ENCODE data around the gene MAN1C1.

The MAN1C1 gene

DNA sequence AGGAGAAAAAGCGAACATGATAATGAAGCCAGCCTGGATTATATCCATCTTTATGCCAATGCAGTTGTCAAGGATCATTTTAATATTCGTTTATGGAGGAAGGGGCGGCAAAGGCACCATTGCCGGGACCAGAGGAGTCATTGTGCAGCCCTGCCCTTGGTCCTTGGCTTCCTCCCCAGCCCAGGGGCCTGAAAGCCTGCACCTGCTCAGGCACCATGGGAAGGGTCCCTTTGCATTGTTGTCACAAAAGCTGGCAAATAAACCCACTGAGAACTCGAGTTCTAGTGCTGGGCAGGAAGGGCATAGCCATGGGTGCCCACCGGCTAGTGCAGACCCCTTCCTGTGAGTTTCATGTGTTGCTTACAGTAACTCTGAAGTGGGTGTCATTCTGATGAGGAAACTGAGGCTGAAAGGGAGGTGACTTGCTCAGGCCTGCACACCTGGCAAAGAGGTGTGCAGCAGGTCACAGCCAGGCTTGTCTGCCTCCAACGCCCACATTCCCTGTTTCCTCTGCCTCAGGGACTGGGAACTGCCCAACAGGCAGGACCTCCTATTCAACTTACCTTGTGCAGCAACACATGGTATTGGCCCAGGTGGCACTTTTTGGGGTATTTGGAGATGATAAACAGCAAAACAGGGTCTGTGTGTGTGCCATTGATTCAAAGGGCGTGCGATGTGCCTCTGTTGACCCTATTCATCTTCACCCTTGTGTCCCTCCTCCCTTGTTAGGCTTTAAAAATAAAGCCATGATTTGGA, 84.6 kb downstream of the MAN1C1 start:
- no peaks in the 10 kb centered on the region for H3K36me3 ChIP-seq (ENCODE audit: insufficient read depth, low read length)
- H3K27ac ChIP-seq (ENCODE audit: low read depth, low read length): no peak overlapping the region
- H3K4me3 ChIP-seq (ENCODE audit: low read depth, low read length): no peak overlapping the region
- H3K4me1 ChIP-seq (ENCODE audit: control insufficient read depth, insufficient read depth, low read length, unreplicated experiment): peaks cover 21% of the 10 kb centered on the region
- no peaks in the 10 kb centered on the region for H3K27me3 ChIP-seq (ENCODE audit: insufficient read depth, low read length)
- H2AFZ ChIP-seq (ENCODE audit: low read length, unreplicated experiment): no peak overlapping the region
- H3K79me2 ChIP-seq (ENCODE audit: control insufficient read depth, insufficient read depth, low read length, unreplicated experiment): no peaks in the 10 kb centered on the region

DNA sequence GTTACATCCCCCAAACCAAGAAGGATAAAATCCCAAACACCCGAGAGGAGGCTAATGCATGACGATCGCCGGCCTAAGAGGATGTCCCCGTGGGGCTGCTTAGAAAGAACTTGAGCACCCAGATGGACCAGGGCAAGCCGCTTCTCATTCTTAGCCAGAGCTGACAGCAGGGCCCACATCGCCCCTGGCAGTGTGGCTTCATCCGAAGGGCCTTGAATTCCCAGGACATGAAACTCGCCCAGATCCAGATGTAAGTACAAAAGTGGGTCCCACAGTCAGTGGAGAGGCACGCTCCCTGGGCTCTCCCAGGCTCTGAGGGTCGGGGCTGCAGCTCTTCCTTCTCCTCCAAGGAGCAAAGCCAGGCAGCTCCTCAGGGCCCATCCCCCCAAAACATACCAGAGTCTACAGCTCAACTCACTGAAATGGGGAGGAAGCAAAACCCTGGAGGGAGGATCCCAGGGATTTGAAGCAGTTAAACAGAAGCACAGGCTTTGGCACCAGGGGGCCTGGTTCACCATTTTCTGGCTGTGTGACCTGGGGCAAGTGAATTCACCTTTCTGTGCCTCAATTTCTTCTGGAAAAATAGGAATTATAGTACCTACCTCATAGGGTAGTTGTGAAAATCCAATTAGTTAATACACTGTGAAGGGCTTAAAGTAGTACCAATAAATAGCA, 85.6 kb downstream of the MAN1C1 start:
- Histone ChIP-seq H3K4me1 (ENCODE audit: control insufficient read depth, insufficient read depth, low read length, unreplicated experiment) (peaks cover 26% of the 10 kb centered on the region), H3K79me2 (ENCODE audit: control insufficient read depth, insufficient read depth, low read length, unreplicated experiment) (no peaks in the 10 kb centered on the region), H3K27ac (ENCODE audit: low read depth, low read length) (no peak overlapping the region), H3K36me3 (ENCODE audit: insufficient read depth, low read length) (no peaks in the 10 kb centered on the region), H2AFZ (ENCODE audit: low read length, unreplicated experiment) (no peak overlapping the region), H3K27me3 (ENCODE audit: insufficient read depth, low read length) (no peaks in the 10 kb centered on the region), H3K4me3 (ENCODE audit: low read depth, low read length) (no peak overlapping the region)

DNA sequence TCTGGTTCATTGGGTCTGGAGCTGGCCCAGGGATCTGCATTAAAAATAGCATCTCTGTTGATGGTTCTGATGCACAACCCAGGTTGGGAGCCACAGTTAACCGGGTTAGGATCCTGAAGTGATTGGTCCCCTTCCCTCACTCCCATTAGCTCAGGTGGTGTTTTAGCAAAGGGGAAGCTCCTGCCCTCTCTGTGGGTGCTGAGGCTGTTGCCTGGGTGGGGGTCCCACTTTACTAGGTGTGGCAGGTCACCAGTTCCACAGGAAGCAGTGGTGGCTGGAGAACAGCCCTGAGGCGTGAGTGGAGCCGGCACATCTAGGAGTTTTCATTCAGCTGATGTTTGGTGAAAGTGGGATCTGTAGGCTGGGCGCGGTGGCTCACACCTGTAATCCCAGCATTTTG, 86.5 kb downstream of the MAN1C1 start:
- peaks cover 34% of the 10 kb centered on the region for H3K4me1 ChIP-seq (ENCODE audit: control insufficient read depth, insufficient read depth, low read length, unreplicated experiment)
- no peaks in the 10 kb centered on the region for H3K79me2 ChIP-seq (ENCODE audit: control insufficient read depth, insufficient read depth, low read length, unreplicated experiment)
- no peaks in the 10 kb centered on the region for H3K27me3 ChIP-seq (ENCODE audit: insufficient read depth, low read length)

DNA sequence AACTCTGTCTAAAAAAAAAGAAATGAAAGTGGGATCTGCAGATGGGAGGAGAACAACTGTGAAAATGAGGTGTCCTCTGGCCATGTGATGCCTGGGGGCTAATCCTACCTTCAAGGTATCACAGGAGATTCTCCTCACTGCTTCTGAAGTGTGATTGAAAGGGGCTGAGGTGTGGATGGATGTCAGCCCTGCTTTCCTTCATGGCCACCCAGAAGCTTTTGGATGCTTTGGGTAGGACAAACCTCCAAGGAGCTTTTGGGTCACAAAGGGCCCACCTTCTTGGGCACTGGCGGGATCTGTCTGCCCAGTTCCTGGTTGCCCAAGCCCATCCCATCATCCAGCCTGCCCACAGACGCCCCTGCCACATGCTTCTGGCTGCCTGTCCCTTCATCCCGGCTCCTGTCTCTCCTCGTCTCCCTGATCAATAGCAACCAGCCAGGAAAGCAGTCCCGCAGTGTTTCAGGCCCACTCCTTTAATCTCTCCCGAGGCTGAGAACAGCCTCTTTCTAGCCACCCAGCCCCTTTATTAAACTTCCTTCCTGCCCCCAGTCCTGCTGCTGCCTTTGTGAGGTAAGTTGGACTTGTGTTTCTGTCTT, 87.2 kb downstream of the MAN1C1 start:
- no peak overlapping the region for H3K27ac ChIP-seq (ENCODE audit: low read depth, low read length)
- peaks cover 42% of the 10 kb centered on the region for H3K4me1 ChIP-seq (ENCODE audit: control insufficient read depth, insufficient read depth, low read length, unreplicated experiment)
- H3K36me3 ChIP-seq (ENCODE audit: insufficient read depth, low read length): no peaks in the 10 kb centered on the region
- no peak overlapping the region for H2AFZ ChIP-seq (ENCODE audit: low read length, unreplicated experiment)
- no peaks in the 10 kb centered on the region for H3K27me3 ChIP-seq (ENCODE audit: insufficient read depth, low read length)
- no peaks in the 10 kb centered on the region for H3K79me2 ChIP-seq (ENCODE audit: control insufficient read depth, insufficient read depth, low read length, unreplicated experiment)
- H3K4me3 ChIP-seq (ENCODE audit: low read depth, low read length): no peak overlapping the region

More for the DNA sequence above, 86.5 kb downstream of the MAN1C1 start:
- no peak overlapping the region for H3K4me3 ChIP-seq (ENCODE audit: low read depth, low read length)
- no peaks in the 10 kb centered on the region for H3K36me3 ChIP-seq (ENCODE audit: insufficient read depth, low read length)
- no peak overlapping the region for H3K27ac ChIP-seq (ENCODE audit: low read depth, low read length)
- H2AFZ ChIP-seq (ENCODE audit: low read length, unreplicated experiment): no peak overlapping the region

DNA sequence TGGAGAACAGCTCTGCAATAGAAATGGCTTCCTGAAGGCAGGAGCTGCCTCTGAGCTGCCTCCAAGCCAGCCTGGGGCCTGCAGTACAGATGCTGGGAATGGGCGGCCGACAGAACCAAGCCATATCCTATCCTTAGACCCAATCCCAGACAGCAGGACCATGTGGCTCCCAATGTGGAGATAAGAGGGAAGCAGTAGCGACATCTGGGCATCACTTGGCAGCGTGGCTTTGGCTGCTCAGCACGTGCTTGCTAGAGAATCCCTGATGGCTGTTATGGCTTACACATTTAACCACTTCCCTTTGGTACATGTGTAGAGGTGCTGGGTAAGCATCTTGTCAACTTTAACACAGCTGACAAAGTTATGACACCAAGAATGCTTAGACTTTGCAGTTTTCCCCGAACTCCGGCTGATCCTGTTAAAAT, 87.7 kb downstream of the MAN1C1 start:
- Histone ChIP-seq H3K27me3 (ENCODE audit: insufficient read depth, low read length) (no peaks in the 10 kb centered on the region), H2AFZ (ENCODE audit: low read length, unreplicated experiment) (no peak overlapping the region), H3K36me3 (ENCODE audit: insufficient read depth, low read length) (no peaks in the 10 kb centered on the region), H3K27ac (ENCODE audit: low read depth, low read length) (no peak overlapping the region), H3K4me3 (ENCODE audit: low read depth, low read length) (no peak overlapping the region), H3K79me2 (ENCODE audit: control insufficient read depth, insufficient read depth, low read length, unreplicated experiment) (no peaks in the 10 kb centered on the region), H3K4me1 (ENCODE audit: control insufficient read depth, insufficient read depth, low read length, unreplicated experiment) (peaks cover 43% of the 10 kb centered on the region)

DNA sequence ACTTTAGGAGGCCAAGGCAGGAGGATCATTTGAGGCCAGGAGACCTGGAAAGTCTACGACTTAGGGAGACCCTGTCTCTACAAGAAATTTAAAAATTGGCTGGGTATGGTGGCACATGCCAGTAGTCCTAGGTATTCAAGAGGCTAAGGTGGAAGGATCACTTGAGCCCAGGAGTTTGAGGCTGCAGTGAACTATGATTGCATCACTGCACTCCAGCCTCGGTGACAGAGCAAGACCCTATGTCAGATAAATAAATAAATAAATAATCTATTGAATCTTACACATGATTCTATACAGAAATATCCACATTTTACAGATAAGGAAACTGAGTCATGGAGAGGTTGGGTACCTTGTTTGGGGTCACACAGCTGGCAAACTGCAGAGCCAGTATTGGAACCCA, 89.1 kb downstream of the MAN1C1 start:
- Histone ChIP-seq H3K27me3 (ENCODE audit: insufficient read depth, low read length) (no peaks in the 10 kb centered on the region), H3K4me1 (ENCODE audit: control insufficient read depth, insufficient read depth, low read length, unreplicated experiment) (peaks cover 30% of the 10 kb centered on the region), H3K4me3 (ENCODE audit: low read depth, low read length) (no peak overlapping the region), H3K36me3 (ENCODE audit: insufficient read depth, low read length) (no peaks in the 10 kb centered on the region), H2AFZ (ENCODE audit: low read length, unreplicated experiment) (no peak overlapping the region), H3K27ac (ENCODE audit: low read depth, low read length) (no peak overlapping the region), H3K79me2 (ENCODE audit: control insufficient read depth, insufficient read depth, low read length, unreplicated experiment) (no peaks in the 10 kb centered on the region)

DNA sequence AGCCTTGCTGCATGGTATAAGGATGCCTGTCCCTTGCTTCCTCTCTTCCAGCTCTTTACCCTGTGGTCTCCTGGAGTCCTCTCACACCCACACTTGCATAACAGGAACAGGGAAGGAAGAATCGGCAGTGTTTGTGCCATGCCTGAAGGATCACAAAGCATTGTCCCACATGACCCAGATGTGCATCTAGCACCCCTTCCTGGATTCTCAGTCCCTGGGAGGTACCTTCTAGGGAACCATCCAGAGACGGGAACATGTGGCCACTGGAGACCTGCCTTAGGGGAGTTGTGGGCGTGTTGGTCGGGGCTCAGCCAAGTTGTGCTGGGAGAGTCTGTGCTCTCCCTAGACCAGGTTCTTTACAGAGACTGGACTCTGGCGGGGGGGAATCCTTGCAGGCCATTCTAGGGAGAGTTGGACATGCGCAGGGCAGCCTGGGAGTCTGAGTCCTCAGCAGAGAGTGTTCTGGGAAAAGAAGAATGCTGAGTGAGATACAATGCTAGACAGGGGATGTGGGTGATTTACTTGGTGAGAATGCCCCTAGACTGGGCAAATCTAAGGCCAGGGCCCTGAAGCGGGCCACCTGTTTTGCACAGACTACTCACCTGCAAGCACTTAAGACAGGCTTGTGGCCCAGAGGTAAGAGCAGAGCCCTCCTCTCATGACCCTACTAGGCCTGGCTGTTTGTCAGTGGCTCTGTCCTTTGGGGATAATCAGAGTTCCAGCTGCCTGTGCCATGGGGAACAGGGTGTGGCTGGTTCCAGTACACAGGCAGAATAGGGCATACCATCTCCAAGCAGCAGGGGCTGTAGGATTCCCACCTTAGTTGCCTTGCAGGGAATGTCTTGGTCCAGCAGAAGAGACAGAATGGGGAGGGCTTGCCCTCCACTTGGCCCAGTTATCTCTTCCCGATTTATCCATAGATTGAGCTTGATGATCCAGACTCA, 89.8 kb downstream of the MAN1C1 start:
- peaks cover 35% of the 10 kb centered on the region for H3K4me1 ChIP-seq (ENCODE audit: control insufficient read depth, insufficient read depth, low read length, unreplicated experiment)
- no peak overlapping the region for H3K4me3 ChIP-seq (ENCODE audit: low read depth, low read length)
- H3K79me2 ChIP-seq (ENCODE audit: control insufficient read depth, insufficient read depth, low read length, unreplicated experiment): no peaks in the 10 kb centered on the region
- no peaks in the 10 kb centered on the region for H3K36me3 ChIP-seq (ENCODE audit: insufficient read depth, low read length)
- H2AFZ ChIP-seq (ENCODE audit: low read length, unreplicated experiment): no peak overlapping the region
- no peaks in the 10 kb centered on the region for H3K27me3 ChIP-seq (ENCODE audit: insufficient read depth, low read length)
- no peak overlapping the region for H3K27ac ChIP-seq (ENCODE audit: low read depth, low read length)

DNA sequence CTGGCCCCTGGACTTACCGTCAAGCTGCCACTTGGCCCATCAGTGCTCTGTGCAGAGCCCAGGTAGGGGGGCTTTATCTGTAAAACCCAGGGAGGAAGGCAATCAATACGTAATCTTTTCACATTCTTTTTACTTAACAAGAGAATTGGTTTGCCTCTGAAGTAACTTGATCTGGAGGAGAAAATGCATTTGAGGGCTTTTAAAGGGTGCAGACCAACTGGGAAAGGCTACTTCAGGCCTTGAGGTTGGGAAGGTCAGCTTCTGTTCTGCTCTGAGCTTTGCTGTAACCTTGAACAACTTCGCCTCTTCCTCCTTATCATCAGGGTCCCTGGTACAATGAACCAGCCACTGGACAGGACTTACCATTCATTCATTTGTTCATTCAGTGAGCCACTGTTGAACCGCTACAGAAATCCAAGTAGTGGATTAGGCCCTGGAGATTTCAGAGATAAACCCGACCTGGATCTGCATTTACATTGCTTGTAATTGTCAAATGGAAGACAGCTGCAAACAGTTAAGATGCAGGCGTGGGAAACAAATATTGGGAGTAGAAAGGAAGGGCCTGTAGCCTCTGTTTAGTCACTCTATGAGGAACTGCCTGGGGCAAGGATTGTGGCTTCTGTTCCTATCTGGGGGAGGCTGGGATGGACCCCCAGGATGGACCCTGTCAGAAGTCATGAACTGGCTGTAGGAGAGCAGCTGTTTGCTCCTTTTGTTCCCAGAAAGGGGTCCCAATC, 90.9 kb downstream of the MAN1C1 start:
- Histone ChIP-seq H3K4me3 (ENCODE audit: low read depth, low read length) (peak overlapping the region; percentile 50), H2AFZ (ENCODE audit: low read length, unreplicated experiment) (no peak overlapping the region), H3K36me3 (ENCODE audit: insufficient read depth, low read length) (no peaks in the 10 kb centered on the region), H3K79me2 (ENCODE audit: control insufficient read depth, insufficient read depth, low read length, unreplicated experiment) (no peaks in the 10 kb centered on the region), H3K27ac (ENCODE audit: low read depth, low read length) (peak overlapping the region; percentile 49), H3K4me1 (ENCODE audit: control insufficient read depth, insufficient read depth, low read length, unreplicated experiment) (peaks cover 42% of the 10 kb centered on the region), H3K27me3 (ENCODE audit: insufficient read depth, low read length) (no peaks in the 10 kb centered on the region)

DNA sequence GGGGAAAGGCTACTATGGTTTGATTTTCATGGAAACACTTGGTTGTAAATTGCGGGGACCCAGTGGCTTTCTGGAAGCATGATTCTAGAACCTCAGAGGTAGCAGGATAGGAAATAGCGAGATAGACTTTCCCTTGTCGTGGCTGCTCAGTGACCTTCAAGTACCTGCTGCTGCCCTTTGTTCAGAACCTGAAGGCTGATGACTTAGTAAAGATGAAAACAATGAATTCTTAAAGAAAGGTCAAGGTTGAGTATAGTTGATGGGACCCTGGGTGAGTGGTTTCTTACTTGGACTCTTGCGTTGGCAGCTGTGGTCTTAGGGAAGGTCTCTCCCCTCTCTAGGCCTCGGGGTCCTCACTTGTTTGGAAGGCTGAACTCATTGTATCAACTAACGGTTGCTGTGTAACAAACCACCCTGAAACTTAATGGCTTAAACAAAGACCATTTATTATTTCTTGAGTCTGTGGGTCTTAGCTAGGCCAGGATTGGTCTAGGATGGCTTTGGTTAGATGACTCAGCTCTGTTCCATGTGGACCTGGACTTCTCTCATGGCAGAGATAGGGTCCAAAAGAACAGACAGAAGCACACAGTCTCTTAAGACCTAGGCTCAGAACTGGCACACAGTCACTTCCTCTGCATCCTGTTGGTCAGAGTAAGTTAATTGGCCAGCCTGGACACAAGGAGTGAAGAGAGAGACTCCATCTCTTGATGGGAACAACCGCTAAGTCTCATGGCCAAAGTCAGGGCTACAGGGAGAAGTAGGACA, 94.2 kb downstream of the MAN1C1 start:
- Histone ChIP-seq H3K79me2 (ENCODE audit: control insufficient read depth, insufficient read depth, low read length, unreplicated experiment) (no peaks in the 10 kb centered on the region), H3K27ac (ENCODE audit: low read depth, low read length) (peak overlapping the region; percentile 61), H3K4me1 (ENCODE audit: control insufficient read depth, insufficient read depth, low read length, unreplicated experiment) (peaks cover 42% of the 10 kb centered on the region), H2AFZ (ENCODE audit: low read length, unreplicated experiment) (no peak overlapping the region), H3K36me3 (ENCODE audit: insufficient read depth, low read length) (no peaks in the 10 kb centered on the region), H3K27me3 (ENCODE audit: insufficient read depth, low read length) (no peaks in the 10 kb centered on the region), H3K4me3 (ENCODE audit: low read depth, low read length) (no peak overlapping the region)

Data from ACC112 (cell line).